ENCODE results near the gene ZCCHC4.

The ZCCHC4 gene

DNA sequence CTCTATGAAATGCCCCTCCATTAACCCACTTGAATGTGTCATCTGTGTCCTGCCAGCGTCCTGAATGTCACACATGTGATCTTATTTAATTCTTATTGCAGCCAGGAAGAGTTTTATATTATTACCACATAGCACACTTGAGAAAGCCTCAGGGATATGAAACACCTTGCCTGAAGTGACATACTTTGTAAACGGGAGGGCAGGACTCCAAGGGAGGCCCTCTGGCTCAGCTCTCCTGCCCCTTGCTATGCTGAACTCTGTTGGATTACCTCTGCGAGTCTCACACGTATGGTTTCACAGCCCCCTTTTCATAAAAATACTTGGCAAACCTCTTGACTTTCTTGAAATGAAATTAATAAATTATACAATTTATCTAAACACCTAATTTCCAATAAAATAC lies 11.1 kb upstream of the ZCCHC4 start:
- no peak overlapping the region for H3K9ac ChIP-seq (ENCODE audit: low read length)
- no peak overlapping the region for H3K4me2 ChIP-seq (ENCODE audit: low read depth, low read length)
- H4K20me1 ChIP-seq (ENCODE audit: insufficient read depth, low read length): no peaks in the 10 kb centered on the region
- no peaks in the 10 kb centered on the region for H3K9me2 ChIP-seq (replicated peaks; ENCODE audit: insufficient read depth, low read length)
- H3K4me1 ChIP-seq (ENCODE audit: low read length): no peaks in the 10 kb centered on the region
- DNase-seq: no peak
- no peaks in the 10 kb centered on the region for H3K27me3 ChIP-seq (replicated peaks; ENCODE audit: insufficient read depth, low read length)
- H3K79me2 ChIP-seq (ENCODE audit: low read length): no peaks in the 10 kb centered on the region
- H2AFZ ChIP-seq (ENCODE audit: low read length): no peak overlapping the region
- no peak overlapping the region for H3K27ac ChIP-seq (ENCODE audit: low read length)
- no peak overlapping the region for H3K4me3 ChIP-seq (ENCODE audit: low read length)
- no peaks in the 10 kb centered on the region for H3F3A ChIP-seq (ENCODE audit: insufficient read depth, low read length)
- no peaks in the 10 kb centered on the region for H3K9me3 ChIP-seq (replicated peaks; ENCODE audit: insufficient read depth, low read length)
- H3K36me3 ChIP-seq (replicated peaks; ENCODE audit: insufficient read depth, low read length): no peaks in the 10 kb centered on the region
- no peak for TF ChIP-seq EZH2 (optimal IDR thresholded peaks at IDR 0.05; ENCODE audit: low read depth, low read length)
- no peak for TF ChIP-seq EZH2phosphoT487 (IDR thresholded peaks at IDR 0.05; ENCODE audit: low read length)
- TF ChIP-seq CTCF (IDR thresholded peaks at IDR 0.05; ENCODE audit: low read length): no peak

GRCh38 chr4:25302626-25303025 lies 9.9 kb upstream of the ZCCHC4 start:
- no peaks in the 10 kb centered on the region for H3K36me3 ChIP-seq (replicated peaks; ENCODE audit: insufficient read depth, low read length)
- TF ChIP-seq EZH2phosphoT487 (IDR thresholded peaks at IDR 0.05; ENCODE audit: low read length) (no peak), EZH2 (optimal IDR thresholded peaks at IDR 0.05; ENCODE audit: low read depth, low read length) (no peak), CTCF (IDR thresholded peaks at IDR 0.05; ENCODE audit: low read length) (no peak)
- H3K79me2 ChIP-seq (ENCODE audit: low read length): no peaks in the 10 kb centered on the region
- no peak overlapping the region for H3K4me3 ChIP-seq (ENCODE audit: low read length)
- no peaks in the 10 kb centered on the region for H3K4me1 ChIP-seq (ENCODE audit: low read length)
- H3K9ac ChIP-seq (ENCODE audit: low read length): no peak overlapping the region
- no peaks in the 10 kb centered on the region for H3K9me2 ChIP-seq (replicated peaks; ENCODE audit: insufficient read depth, low read length)
- DNase-seq: no peak
- no peaks in the 10 kb centered on the region for H3K9me3 ChIP-seq (replicated peaks; ENCODE audit: insufficient read depth, low read length)
- no peaks in the 10 kb centered on the region for H3K27me3 ChIP-seq (replicated peaks; ENCODE audit: insufficient read depth, low read length)
- no peaks in the 10 kb centered on the region for H3F3A ChIP-seq (ENCODE audit: insufficient read depth, low read length)
- H2AFZ ChIP-seq (ENCODE audit: low read length): no peak overlapping the region
- no peak overlapping the region for H3K4me2 ChIP-seq (ENCODE audit: low read depth, low read length)
- H4K20me1 ChIP-seq (ENCODE audit: insufficient read depth, low read length): no peaks in the 10 kb centered on the region
- no peak overlapping the region for H3K27ac ChIP-seq (ENCODE audit: low read length)

DNA sequence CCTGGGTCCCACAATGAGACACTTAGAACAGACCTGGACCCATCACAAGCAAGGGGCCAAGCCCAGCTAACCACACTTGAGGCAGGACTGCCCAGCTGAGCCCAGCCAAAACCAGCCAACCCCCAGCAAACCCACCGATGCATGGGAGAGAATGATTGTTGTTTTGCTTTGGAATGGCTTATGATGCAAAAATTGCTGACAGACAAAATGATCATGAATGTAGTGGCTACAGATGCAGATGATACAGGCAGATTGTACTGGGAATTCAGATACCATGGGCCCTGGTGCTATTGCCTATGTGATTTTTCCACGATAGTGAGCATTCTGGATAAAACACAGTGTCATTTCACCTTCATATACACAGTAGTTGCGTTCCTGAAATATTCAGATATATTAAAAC lies 9.0 kb upstream of the ZCCHC4 start:
- no peaks in the 10 kb centered on the region for H3K27me3 ChIP-seq (replicated peaks; ENCODE audit: insufficient read depth, low read length)
- no peak overlapping the region for H2AFZ ChIP-seq (ENCODE audit: low read length)
- H3K4me3 ChIP-seq (ENCODE audit: low read length): no peak overlapping the region
- TF ChIP-seq EZH2phosphoT487 (IDR thresholded peaks at IDR 0.05; ENCODE audit: low read length) (no peak), EZH2 (optimal IDR thresholded peaks at IDR 0.05; ENCODE audit: low read depth, low read length) (no peak), CTCF (IDR thresholded peaks at IDR 0.05; ENCODE audit: low read length) (no peak)
- H3K79me2 ChIP-seq (ENCODE audit: low read length): no peaks in the 10 kb centered on the region
- no peak overlapping the region for H3K4me2 ChIP-seq (ENCODE audit: low read depth, low read length)
- no peaks in the 10 kb centered on the region for H3K4me1 ChIP-seq (ENCODE audit: low read length)
- no peaks in the 10 kb centered on the region for H3F3A ChIP-seq (ENCODE audit: insufficient read depth, low read length)
- H3K9me2 ChIP-seq (replicated peaks; ENCODE audit: insufficient read depth, low read length): no peaks in the 10 kb centered on the region
- H3K36me3 ChIP-seq (replicated peaks; ENCODE audit: insufficient read depth, low read length): no peaks in the 10 kb centered on the region
- H3K9ac ChIP-seq (ENCODE audit: low read length): no peak overlapping the region
- DNase-seq: no peak
- H3K27ac ChIP-seq (ENCODE audit: low read length): no peak overlapping the region
- H3K9me3 ChIP-seq (replicated peaks; ENCODE audit: insufficient read depth, low read length): no peaks in the 10 kb centered on the region
- no peaks in the 10 kb centered on the region for H4K20me1 ChIP-seq (ENCODE audit: insufficient read depth, low read length)

Measured in MM.1S (cell line).